Endodermal cell (in vitro differentiated cells): ENCODE data around the gene CFAP251. TPM values are rescaled to one million over a fixed set of nuclear protein-coding genes. Genes with fewer than 3 reads are reported as not detected.

Source experiments
- DNase-seq: peaks from one replicate; pipeline ENCODE4 v3.0.0-alpha.2; 2017
- H3K27ac ChIP-seq: 2 replicates; pipeline ENCODE4 v1.5.1; 2013; ENCODE audit warnings: mild to moderate bottlenecking, low read depth, low read length, moderate library complexity
- H3K27me3 ChIP-seq: 2 replicates; pipeline ENCODE4 v1.6.1; 2013; ENCODE audit warnings: mild to moderate bottlenecking, low read length, moderate library complexity; ENCODE audit not compliant: insufficient read depth, control insufficient read depth, poor library complexity, severe bottlenecking
- H3K36me3 ChIP-seq: 2 replicates; pipeline ENCODE4 v1.7.0; 2013; ENCODE audit warnings: mild to moderate bottlenecking, low read length, moderate library complexity; ENCODE audit not compliant: control insufficient read depth, insufficient read depth
- H3K4me1 ChIP-seq: one replicate; pipeline ENCODE4 v1.7.0; 2013; ENCODE audit warnings: low read length; ENCODE audit not compliant: control insufficient read depth, insufficient read depth
- H3K4me3 ChIP-seq: 2 replicates; pipeline ENCODE4 v1.5.1; 2013; ENCODE audit warnings: mild to moderate bottlenecking, low read length, moderate library complexity
- H3K9ac ChIP-seq: 2 replicates; pipeline ENCODE4 v1.6.1; 2013; ENCODE audit warnings: mild to moderate bottlenecking, low read length, moderate library complexity; ENCODE audit not compliant: poor library complexity, severe bottlenecking; ENCODE audit errors: extremely low read depth
- H3K9me3 ChIP-seq: 2 replicates; pipeline ENCODE4 v1.6.1; 2013; ENCODE audit warnings: mild to moderate bottlenecking, low read length, moderate library complexity; ENCODE audit not compliant: control insufficient read depth
- H3K27ac Mint-ChIP-seq: 2 replicates; pipeline ENCODE4 v1.8.0; 2020; ENCODE audit warnings: mixed read lengths
- H3K27me3 Mint-ChIP-seq: 2 replicates; pipeline ENCODE4 v1.8.0; 2021; ENCODE audit warnings: mild to moderate bottlenecking, mixed read lengths; ENCODE audit not compliant: insufficient read depth
- H3K36me3 Mint-ChIP-seq: 2 replicates; pipeline ENCODE4 v1.8.0; 2020; ENCODE audit warnings: low read depth, mixed read lengths
- H3K4me1 Mint-ChIP-seq: 2 replicates; pipeline ENCODE4 v1.8.0; 2020; ENCODE audit warnings: mixed read lengths
- H3K4me3 Mint-ChIP-seq: 2 replicates; pipeline ENCODE4 v1.8.0; 2020; ENCODE audit warnings: mild to moderate bottlenecking, moderate library complexity, mixed read lengths
- H3K9me3 Mint-ChIP-seq: 2 replicates; pipeline ENCODE4 v1.8.0; 2020; ENCODE audit warnings: mild to moderate bottlenecking, mixed read lengths
- WGBS, 2 experiments: methylation state at CpG; one replicate each; pipeline versions ENCODE4 v1.1.5 to v1.1.7; 2013; ENCODE audit warnings: missing lambda C conversion rate in 2 of 2, mixed read lengths in 1 of 2; ENCODE audit not compliant: insufficient coverage in 1 of 2, insufficient read length in 1 of 2; 5-methylcytosine and 5-hydroxymethylcytosine counted together
- total RNA-seq, 2 donors: library from RNA; stranded (reverse); fragmentation: NEBNext Ultra II Directional in 1 of 2; extraction: Animal tissue kit (Norgen Biotek cat#: 25700) in 1 of 2; gene quantifications; 2 replicates in 1 of 2; 3 replicates in 1 of 2; pipeline ENCODE4 v1.2.1, GENCODE V29; 2021
- TF ChIP-seq, protein P1 (sequence below): fragments of 200-600 bp; sonication (generic); conservative IDR thresholded peaks from 2 replicates; pipeline ENCODE4 v1.5.0; 2021; ENCODE audit warnings: antibody characterized with exemption, mild to moderate bottlenecking

CFAP251 gene
- total RNA-seq, 2 donors from 2014 or later, result 3.4 to 11.2 TPM

DNA sequence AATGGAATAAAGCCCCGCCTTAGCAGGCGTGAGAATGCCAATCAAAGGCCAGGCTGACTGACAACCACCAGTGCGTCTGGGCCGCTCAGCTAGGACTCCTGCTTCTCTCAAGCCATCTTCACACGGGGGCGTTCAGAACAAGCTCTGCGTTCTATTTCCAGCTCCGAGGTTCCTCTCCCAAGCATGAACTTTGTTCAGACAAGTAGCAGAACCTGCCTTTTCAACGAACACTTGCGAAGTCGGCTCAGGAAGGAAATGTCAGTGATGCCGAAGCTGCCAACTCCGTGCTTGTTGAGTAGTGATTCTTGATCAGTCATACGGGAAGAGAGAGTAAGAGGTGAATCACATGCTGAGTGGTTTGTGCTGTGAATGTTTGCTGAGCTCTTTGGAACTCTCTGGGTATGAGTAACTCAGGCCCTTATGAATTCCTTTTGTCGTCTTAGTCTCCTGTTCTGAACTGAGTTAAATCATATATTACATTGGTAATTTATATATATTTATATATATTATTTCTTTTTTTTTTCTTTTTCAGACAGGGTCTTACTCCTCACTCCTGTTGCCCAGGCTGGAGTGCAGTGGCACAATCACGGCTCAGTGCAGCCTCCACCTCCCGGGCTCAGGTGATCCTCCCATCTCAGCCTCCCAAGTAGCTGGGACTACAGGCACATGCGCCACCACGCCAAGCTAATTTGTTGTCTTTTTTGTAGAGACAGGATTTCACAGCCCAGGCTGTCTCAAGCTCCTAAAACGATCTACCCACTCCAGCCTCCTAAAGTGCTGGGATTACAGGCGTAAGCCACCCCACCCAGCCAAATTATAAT, 73.9 kb downstream of the CFAP251 start:
- Histone ChIP-seq H3K9ac (no peak overlapping the region), H3K9me3 (no peaks in the 10 kb centered on the region), H3K27ac (no peak overlapping the region), H3K4me3 (no peak overlapping the region), H3K4me1 (peaks cover 8% of the 10 kb centered on the region), H3K36me3 (no peaks in the 10 kb centered on the region), H3K27me3 (no peaks in the 10 kb centered on the region)
- no peaks in the 10 kb centered on the region for H3K36me3 Mint-ChIP-seq
- no peak for DNase-seq
- no peak overlapping the region for H3K4me3 Mint-ChIP-seq
- peaks cover 14% of the 10 kb centered on the region for H3K4me1 Mint-ChIP-seq
- H3K9me3 Mint-ChIP-seq, result peaks cover 8% of the 10 kb centered on the region
- TF ChIP-seq, protein P1, sequence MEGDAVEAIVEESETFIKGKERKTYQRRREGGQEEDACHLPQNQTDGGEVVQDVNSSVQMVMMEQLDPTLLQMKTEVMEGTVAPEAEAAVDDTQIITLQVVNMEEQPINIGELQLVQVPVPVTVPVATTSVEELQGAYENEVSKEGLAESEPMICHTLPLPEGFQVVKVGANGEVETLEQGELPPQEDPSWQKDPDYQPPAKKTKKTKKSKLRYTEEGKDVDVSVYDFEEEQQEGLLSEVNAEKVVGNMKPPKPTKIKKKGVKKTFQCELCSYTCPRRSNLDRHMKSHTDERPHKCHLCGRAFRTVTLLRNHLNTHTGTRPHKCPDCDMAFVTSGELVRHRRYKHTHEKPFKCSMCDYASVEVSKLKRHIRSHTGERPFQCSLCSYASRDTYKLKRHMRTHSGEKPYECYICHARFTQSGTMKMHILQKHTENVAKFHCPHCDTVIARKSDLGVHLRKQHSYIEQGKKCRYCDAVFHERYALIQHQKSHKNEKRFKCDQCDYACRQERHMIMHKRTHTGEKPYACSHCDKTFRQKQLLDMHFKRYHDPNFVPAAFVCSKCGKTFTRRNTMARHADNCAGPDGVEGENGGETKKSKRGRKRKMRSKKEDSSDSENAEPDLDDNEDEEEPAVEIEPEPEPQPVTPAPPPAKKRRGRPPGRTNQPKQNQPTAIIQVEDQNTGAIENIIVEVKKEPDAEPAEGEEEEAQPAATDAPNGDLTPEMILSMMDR, result no peak
- 93 to 94% methylated on average over 16 to 19 of the region's 21 CpGs for WGBS, 2 experiments
- no peak overlapping the region for H3K27ac Mint-ChIP-seq
- H3K27me3 Mint-ChIP-seq, result no peaks in the 10 kb centered on the region

GRCh38 chr12:121996050-121996944, 77.9 kb downstream of the CFAP251 start:
- DNase-seq, result no peak
- WGBS, 2 experiments, result 82 to 91% methylated on average over 3 to 6 of the region's 9 CpGs
- H3K27me3 ChIP-seq, result no peaks in the 10 kb centered on the region
- no peak overlapping the region for H3K27ac Mint-ChIP-seq
- peaks cover 21% of the 10 kb centered on the region for H3K9me3 Mint-ChIP-seq
- peaks cover 8% of the 10 kb centered on the region for H3K4me1 ChIP-seq
- no peak overlapping the region for H3K4me3 ChIP-seq
- H3K36me3 Mint-ChIP-seq, result no peaks in the 10 kb centered on the region
- H3K4me3 Mint-ChIP-seq, result no peak overlapping the region
- no peak overlapping the region for H3K27ac ChIP-seq
- peaks cover 12% of the 10 kb centered on the region for H3K9me3 ChIP-seq
- H3K36me3 ChIP-seq, result no peaks in the 10 kb centered on the region
- peaks cover 14% of the 10 kb centered on the region for H3K4me1 Mint-ChIP-seq
- H3K9ac ChIP-seq, result no peak overlapping the region
- no peaks in the 10 kb centered on the region for H3K27me3 Mint-ChIP-seq
- TF ChIP-seq, protein P1, result no peak

GRCh38 chr12:121996945-121997612, 78.7 kb downstream of the CFAP251 start:
- Histone ChIP-seq H3K4me1 (peaks cover 8% of the 10 kb centered on the region), H3K27ac (no peak overlapping the region), H3K4me3 (no peak overlapping the region), H3K9ac (no peak overlapping the region), H3K27me3 (no peaks in the 10 kb centered on the region), H3K36me3 (no peaks in the 10 kb centered on the region), H3K9me3 (peaks cover 12% of the 10 kb centered on the region)
- TF ChIP-seq, protein P1, result no peak
- no peak for DNase-seq
- peaks cover 14% of the 10 kb centered on the region for H3K4me1 Mint-ChIP-seq
- H3K9me3 Mint-ChIP-seq, result peaks cover 16% of the 10 kb centered on the region
- 92 to 94% methylated on average over 9 to 13 of the region's 13 CpGs for WGBS, 2 experiments
- no peaks in the 10 kb centered on the region for H3K36me3 Mint-ChIP-seq
- H3K27ac Mint-ChIP-seq, result no peak overlapping the region
- H3K27me3 Mint-ChIP-seq, result peaks cover 2% of the 10 kb centered on the region
- H3K4me3 Mint-ChIP-seq, result no peak overlapping the region
